Neural cell (in vitro differentiated cells): ENCODE data around the gene SNAPC2. TPM values are rescaled to one million over a fixed set of nuclear protein-coding genes. Genes with fewer than 3 reads are reported as not detected.

ENCODE experiments used
- H2AFZ ChIP-seq: fragments of 200-600, 300-800 bp; sonication (generic), shearing (Covaris generic); 2 replicates; pipeline ENCODE4 v1.6.0; 2014; ENCODE audit warnings: low read depth, mild to moderate bottlenecking, antibody characterized with exemption, low read length, moderate library complexity
- H3F3A ChIP-seq: fragments of 200-600 bp; shearing (Covaris generic); 2 replicates; pipeline ENCODE4 v1.6.1; 2016; ENCODE audit warnings: mild to moderate bottlenecking, moderate library complexity, mixed read lengths, antibody characterized with exemption, low read length; ENCODE audit not compliant: insufficient read depth, poor library complexity, severe bottlenecking
- H3K27ac ChIP-seq: fragments of 200-600, 300-800 bp; sonication (generic), shearing (Covaris generic); 2 replicates; pipeline ENCODE4 v1.5.1; 2014; ENCODE audit warnings: mild to moderate bottlenecking, low read length, moderate library complexity
- H3K27me3 ChIP-seq: fragments of 300-800, 200-600 bp; sonication (generic), shearing (Covaris generic); 2 replicates; pipeline ENCODE4 v1.6.0; 2014; ENCODE audit warnings: mild to moderate bottlenecking, low read depth, low read length, moderate library complexity; ENCODE audit not compliant: insufficient read depth
- H3K36me3 ChIP-seq: fragments of 300-800, 200-600 bp; sonication (generic), shearing (Covaris generic); 2 replicates; pipeline ENCODE4 v1.5.1; 2014; ENCODE audit warnings: mild to moderate bottlenecking, antibody characterized with exemption, low read length, moderate library complexity; ENCODE audit not compliant: insufficient read depth
- H3K4me2 ChIP-seq: fragments of 300-800, 200-600 bp; sonication (generic), shearing (Covaris generic); 2 replicates; pipeline ENCODE4 v1.6.0; 2014; ENCODE audit warnings: mild to moderate bottlenecking, low read length
- H3K4me3 ChIP-seq: fragments of 300-800, 200-600 bp; sonication (generic), shearing (Covaris generic); 2 replicates; pipeline ENCODE4 v1.5.1; 2014; ENCODE audit warnings: mild to moderate bottlenecking, low read length, moderate library complexity
- H3K79me2 ChIP-seq: fragments of 200-600 bp; shearing (Covaris generic); replicated peaks from 2 replicates; pipeline ENCODE4 v1.6.0; 2014; ENCODE audit warnings: mild to moderate bottlenecking, low read length, moderate library complexity; ENCODE audit not compliant: insufficient read depth
- H3K9ac ChIP-seq: fragments of 300-800, 200-600 bp; sonication (generic), shearing (Covaris generic); 2 replicates; pipeline ENCODE4 v1.6.1; 2016; ENCODE audit warnings: mild to moderate bottlenecking, low read length, mixed read lengths
- H3K9me2 ChIP-seq: fragments of 200-600 bp; shearing (Covaris generic); 2 replicates; pipeline ENCODE4 v1.6.1; 2016; ENCODE audit warnings: mild to moderate bottlenecking, low read length, mixed read lengths; ENCODE audit not compliant: insufficient read depth
- H3K9me3 ChIP-seq: fragments of 200-600, 300-800 bp; sonication (generic), shearing (Covaris generic); 2 replicates; pipeline ENCODE4 v1.6.1; 2016; ENCODE audit warnings: mild to moderate bottlenecking, mixed run types, low read length, moderate library complexity, mixed read lengths
- H4K20me1 ChIP-seq: fragments of 200-600 bp; shearing (Covaris generic); 2 replicates; pipeline ENCODE4 v1.6.1; 2016; ENCODE audit warnings: mild to moderate bottlenecking, mixed run types; ENCODE audit not compliant: insufficient read depth
- CTCF ChIP-seq: fragments of 450-650 bp; IDR thresholded peaks from 2 replicates; pipeline ENCODE4 v1.5.1; 2014; ENCODE audit warnings: antibody characterized with exemption, mild to moderate bottlenecking, moderate library complexity; ENCODE audit not compliant: poor library complexity, severe bottlenecking
- EP300 ChIP-seq: fragments of 450-650 bp; conservative IDR thresholded peaks from 2 replicates; pipeline ENCODE4 v1.6.1; 2014; ENCODE audit warnings: antibody characterized with exemption, mild to moderate bottlenecking, moderate library complexity; ENCODE audit not compliant: poor library complexity, severe bottlenecking
- EZH2 ChIP-seq: fragments of 200-600, 300-800 bp; shearing (Covaris generic), sonication (generic); IDR thresholded peaks from 2 replicates; pipeline ENCODE4 v1.6.1; 2014; ENCODE audit warnings: antibody characterized with exemption, low read length, borderline replicate concordance, mild to moderate bottlenecking; ENCODE audit not compliant: insufficient read depth, poor library complexity, severe bottlenecking
- MXI1 ChIP-seq: fragments of 450-650 bp; conservative IDR thresholded peaks from 2 replicates; pipeline ENCODE4 v1.6.1; 2014; ENCODE audit warnings: antibody characterized with exemption, mild to moderate bottlenecking; ENCODE audit not compliant: poor library complexity, severe bottlenecking
- POLR2AphosphoS5 ChIP-seq: IDR thresholded peaks from 2 replicates; pipeline ENCODE4 v1.6.1; 2012
- RAD21 ChIP-seq: fragments of 450-650 bp; conservative IDR thresholded peaks from 2 replicates; pipeline ENCODE4 v1.6.1; 2014; ENCODE audit warnings: antibody characterized with exemption, mild to moderate bottlenecking, moderate library complexity
- SMC3 ChIP-seq: fragments of 450-650 bp; conservative IDR thresholded peaks from 2 replicates; pipeline ENCODE4 v1.6.1; 2014; ENCODE audit warnings: antibody characterized with exemption, mild to moderate bottlenecking, moderate library complexity; ENCODE audit not compliant: poor library complexity
- TAF1 ChIP-seq: IDR thresholded peaks from 2 replicates; pipeline ENCODE4 v1.6.1; 2012; ENCODE audit warnings: low read depth
- polyA plus RNA-seq: library from polyadenylated mRNA; depleted of rRNA; stranded (reverse); fragments of >200 nt; gene quantifications from 2 replicates; pipeline ENCODE4 v1.2.3, GENCODE V29; 2014
- TF ChIP-seq, protein P1 (sequence below): IDR thresholded peaks from 2 replicates; pipeline ENCODE4 v1.6.1; 2012; ENCODE audit warnings: borderline replicate concordance

The SNAPC2 gene
- polyA plus RNA-seq, 1 donor from 2014 or later, result 12.8 TPM

DNA sequence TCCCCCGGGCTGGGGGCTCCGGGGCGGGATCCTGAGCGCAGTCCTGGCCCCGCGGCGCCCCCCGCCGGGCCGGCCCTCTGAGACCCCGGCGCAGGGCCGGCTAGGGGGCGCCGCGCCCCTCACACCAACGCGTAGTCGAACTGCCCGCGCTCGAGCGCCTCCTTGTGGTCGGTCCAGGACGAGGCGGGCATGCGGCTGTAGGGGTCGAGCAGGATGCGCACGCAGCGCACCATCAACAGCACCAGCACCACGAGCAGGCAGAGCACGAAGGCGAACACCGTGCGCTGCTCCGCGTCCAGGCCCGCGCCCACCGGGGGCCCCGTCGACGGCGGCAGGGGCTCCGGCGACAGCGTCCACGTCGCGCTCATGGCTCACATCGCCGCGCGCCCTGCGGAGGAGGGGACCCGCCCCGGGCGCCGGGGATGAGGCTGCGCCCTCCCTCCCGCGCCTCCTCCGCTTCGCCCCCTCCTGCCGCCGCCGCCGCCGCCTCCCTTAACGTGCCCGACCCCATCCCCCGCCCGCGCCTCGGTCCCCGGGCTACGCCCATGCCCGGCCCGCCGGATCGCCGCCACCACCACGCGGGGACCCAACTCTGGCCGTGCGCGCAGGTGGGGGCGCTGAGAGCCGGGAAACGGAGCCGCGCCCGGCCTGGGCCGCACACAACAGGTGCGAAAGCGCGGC lies 5.2 kb downstream of the SNAPC2 start:
- Histone ChIP-seq H2AFZ (no peak overlapping the region), H3K4me2 (no peak overlapping the region), H3K9me3 (no peaks in the 10 kb centered on the region), H3K9ac (peak overlapping the region; percentile 89), H3K9me2 (no peaks in the 10 kb centered on the region), H3K4me3 (peak overlapping the region; percentile 70), H4K20me1 (peaks cover 10% of the 10 kb centered on the region), H3K27me3 (no peaks in the 10 kb centered on the region), H3F3A (no peaks in the 10 kb centered on the region), H3K27ac (peak overlapping the region; percentile 65), H3K36me3 (no peaks in the 10 kb centered on the region), H3K79me2 (peaks cover 14% of the 10 kb centered on the region)
- peak; percentile 95 for TF ChIP-seq POLR2AphosphoS5
- TF ChIP-seq EZH2, result no peak
- TF ChIP-seq MXI1, result peak; percentile 90
- TF ChIP-seq, protein P1, sequence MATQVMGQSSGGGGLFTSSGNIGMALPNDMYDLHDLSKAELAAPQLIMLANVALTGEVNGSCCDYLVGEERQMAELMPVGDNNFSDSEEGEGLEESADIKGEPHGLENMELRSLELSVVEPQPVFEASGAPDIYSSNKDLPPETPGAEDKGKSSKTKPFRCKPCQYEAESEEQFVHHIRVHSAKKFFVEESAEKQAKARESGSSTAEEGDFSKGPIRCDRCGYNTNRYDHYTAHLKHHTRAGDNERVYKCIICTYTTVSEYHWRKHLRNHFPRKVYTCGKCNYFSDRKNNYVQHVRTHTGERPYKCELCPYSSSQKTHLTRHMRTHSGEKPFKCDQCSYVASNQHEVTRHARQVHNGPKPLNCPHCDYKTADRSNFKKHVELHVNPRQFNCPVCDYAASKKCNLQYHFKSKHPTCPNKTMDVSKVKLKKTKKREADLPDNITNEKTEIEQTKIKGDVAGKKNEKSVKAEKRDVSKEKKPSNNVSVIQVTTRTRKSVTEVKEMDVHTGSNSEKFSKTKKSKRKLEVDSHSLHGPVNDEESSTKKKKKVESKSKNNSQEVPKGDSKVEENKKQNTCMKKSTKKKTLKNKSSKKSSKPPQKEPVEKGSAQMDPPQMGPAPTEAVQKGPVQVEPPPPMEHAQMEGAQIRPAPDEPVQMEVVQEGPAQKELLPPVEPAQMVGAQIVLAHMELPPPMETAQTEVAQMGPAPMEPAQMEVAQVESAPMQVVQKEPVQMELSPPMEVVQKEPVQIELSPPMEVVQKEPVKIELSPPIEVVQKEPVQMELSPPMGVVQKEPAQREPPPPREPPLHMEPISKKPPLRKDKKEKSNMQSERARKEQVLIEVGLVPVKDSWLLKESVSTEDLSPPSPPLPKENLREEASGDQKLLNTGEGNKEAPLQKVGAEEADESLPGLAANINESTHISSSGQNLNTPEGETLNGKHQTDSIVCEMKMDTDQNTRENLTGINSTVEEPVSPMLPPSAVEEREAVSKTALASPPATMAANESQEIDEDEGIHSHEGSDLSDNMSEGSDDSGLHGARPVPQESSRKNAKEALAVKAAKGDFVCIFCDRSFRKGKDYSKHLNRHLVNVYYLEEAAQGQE, result peak; percentile 49
- TF ChIP-seq CTCF, result peak; percentile 99
- peak; percentile 83 for TF ChIP-seq SMC3
- peak; percentile 46 for TF ChIP-seq EP300
- TF ChIP-seq TAF1, result peak; percentile 37
- TF ChIP-seq RAD21, result peak; percentile 71

DNA sequence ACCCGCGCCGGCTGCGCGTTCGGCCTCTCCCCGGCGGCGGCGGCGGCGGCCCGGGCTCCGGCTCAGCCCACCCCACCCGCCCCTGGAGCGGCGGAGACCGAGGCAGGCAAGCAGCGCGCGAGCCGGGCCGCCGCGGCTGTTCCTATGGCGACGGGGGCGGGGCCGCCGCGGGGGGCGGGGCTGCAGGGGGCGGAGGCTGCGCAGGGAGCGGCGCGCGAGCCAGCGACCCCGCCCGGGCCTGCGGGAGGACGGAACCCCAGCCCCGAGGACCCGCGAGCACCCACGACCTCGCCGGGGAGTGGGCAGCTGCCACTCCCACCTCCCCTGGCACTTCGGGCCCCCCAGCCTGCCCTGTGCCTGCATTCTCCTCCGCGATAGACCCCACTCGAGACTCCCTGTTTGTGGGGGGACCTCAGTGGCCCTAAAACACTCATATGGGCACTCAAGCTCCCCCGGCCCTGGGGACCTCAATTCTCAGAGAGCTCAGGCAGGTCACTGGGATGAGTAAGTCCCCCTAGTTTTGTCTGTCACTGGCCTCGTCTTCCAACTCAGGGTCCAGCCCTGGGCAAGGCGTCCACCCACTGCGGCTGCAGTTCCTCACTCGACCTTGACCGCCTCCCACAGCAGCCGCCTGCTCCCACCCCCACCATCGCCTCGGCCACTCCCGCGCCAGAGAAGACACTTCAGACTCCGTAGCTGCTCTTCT lies 6.0 kb downstream of the SNAPC2 start, which contains the start of gene CTXN1:
TSS of gene CTXN1 (minus strand) at position 115 of the 706 bp plus-strand sequence. CDS start 597 bp downstream, outside the sequence.
- Histone ChIP-seq H2AFZ (no peak within 1 kb of the TSS), H3K27ac (peak within 1 kb of the TSS; percentile 65), H4K20me1 (peaks cover 10% of the 10 kb centered on the region), H3K4me3 (peak within 1 kb of the TSS; percentile 70), H3K9me2 (no peaks in the 10 kb centered on the region), H3K36me3 (no peaks in the 10 kb centered on the region), H3K9me3 (no peaks in the 10 kb centered on the region), H3K4me2 (peak within 1 kb of the TSS; percentile 48), H3K79me2 (peaks cover 14% of the 10 kb centered on the region), H3F3A (no peaks in the 10 kb centered on the region), H3K9ac (peak within 1 kb of the TSS; percentile 89), H3K27me3 (no peaks in the 10 kb centered on the region)
- TF ChIP-seq CTCF (no peak), POLR2AphosphoS5 (peak; percentile 66)
